H1 (cell line): ENCODE results near the gene THADA. TPM values are rescaled to one million over a fixed set of nuclear protein-coding genes. Genes with fewer than 3 reads are reported as not detected.

Source experiments
- CTCF ChIA-PET: fragments of 300-600 bp; sonication (Branson Sonifier 250); formaldehyde crosslinking; loops from one replicate; lab custom pipeline; 2021; ENCODE audit not compliant: partially characterized antibody; lab: Charles Lee
- POLR2A ChIA-PET: fragments of 300-600 bp; sonication (Branson Sonifier 250); formaldehyde crosslinking; loops from one replicate; lab custom pipeline; 2021; ENCODE audit warnings: inconsistent platforms; ENCODE audit not compliant: partially characterized antibody; lab: Charles Lee
- DNase-seq, 2 experiments: peaks; one replicate each; pipeline versions ENCODE4 v3.0.0 to v3.0.0-alpha.2; 2010 to 2022; ENCODE audit warnings: low spot score in 2 of 2, low read depth in 1 of 2, mixed read lengths in 1 of 2
- FAIRE-seq: peaks from 2 replicates; lab custom pipeline; 2011; peaks lifted over from hg19 to GRCh38; lab: Jason Lieb, UNC
- H2AFZ ChIP-seq: 2 replicates; pipeline ENCODE4 v1.8.1; 2012; ENCODE audit warnings: low read length, inconsistent platforms
- H2AK5ac ChIP-seq: 2 replicates; pipeline ENCODE4 v1.6.1; 2013; ENCODE audit warnings: low read depth, low read length
- H2BK120ac ChIP-seq: replicated peaks from 2 replicates; pipeline ENCODE3; 2013; ENCODE audit warnings: low read depth, low read length, inconsistent platforms
- H2BK12ac ChIP-seq: 2 replicates; pipeline ENCODE4 v1.6.1; 2013; ENCODE audit warnings: low read depth, low read length
- H2BK15ac ChIP-seq: 2 replicates; pipeline ENCODE4 v1.6.1; 2013; ENCODE audit warnings: low read length
- H2BK20ac ChIP-seq: 2 replicates; pipeline ENCODE4 v1.6.1; 2013; ENCODE audit warnings: low read length
- H2BK5ac ChIP-seq: 2 replicates; pipeline ENCODE4 v1.6.1; 2013; ENCODE audit warnings: low read depth, low read length
- H3K14ac ChIP-seq: 2 replicates; pipeline ENCODE4 v1.6.1; 2013; ENCODE audit warnings: inconsistent platforms; ENCODE audit not compliant: insufficient read length
- H3K18ac ChIP-seq: 2 replicates; pipeline ENCODE4 v1.6.1; 2013; ENCODE audit warnings: low read length; ENCODE audit errors: extremely low read depth
- H3K23ac ChIP-seq: 2 replicates; pipeline ENCODE4 v1.6.1; 2013; ENCODE audit warnings: inconsistent platforms; ENCODE audit not compliant: insufficient read length
- H3K23me2 ChIP-seq: 2 replicates; pipeline ENCODE4 v1.6.1; 2013; ENCODE audit warnings: low read depth, low read length
- H3K27ac ChIP-seq: 2 replicates; pipeline ENCODE4 v1.6.1; 2011; ENCODE audit warnings: low read depth, low read length, inconsistent platforms
- H3K27me3 ChIP-seq, 4 experiments: replicated peaks in 1 of 4; 1 replicate in 1 of 4; 2 replicates in 3 of 4; pipeline versions ENCODE4 v1.6.1 to v1.8.1; 2011 to 2013; ENCODE audit warnings: low read length in 3 of 4, mild to moderate bottlenecking in 3 of 4, inconsistent platforms in 2 of 4, mixed read lengths in 2 of 4, moderate library complexity in 1 of 4; ENCODE audit not compliant: control insufficient read depth in 3 of 4, insufficient read depth in 3 of 4; ENCODE audit errors: extremely low read depth in 1 of 4
- H3K36me3 ChIP-seq, 4 experiments: 2 replicates each; pipeline versions ENCODE4 v1.6.1 to v1.8.1; 2011 to 2013; ENCODE audit warnings: mild to moderate bottlenecking in 4 of 4, low read length in 3 of 4, moderate library complexity in 2 of 4, control low read depth in 1 of 4, inconsistent platforms in 1 of 4; ENCODE audit not compliant: insufficient read depth in 4 of 4, control insufficient read depth in 2 of 4
- H3K4ac ChIP-seq: replicated peaks from 2 replicates; pipeline ENCODE3; 2013; ENCODE audit warnings: low read length, low read depth, mixed read lengths, inconsistent platforms; ENCODE audit not compliant: insufficient read length
- H3K4me1 ChIP-seq, 4 experiments: replicated peaks in 1 of 4; 1 replicate in 1 of 4; 2 replicates in 3 of 4; pipeline versions ENCODE4 v1.6.1 to v1.8.1; 2011 to 2013; ENCODE audit warnings: low read length in 3 of 4, inconsistent platforms in 2 of 4, mixed read lengths in 1 of 4; ENCODE audit not compliant: insufficient read depth in 4 of 4, control insufficient read depth in 3 of 4
- H3K4me2 ChIP-seq, 2 experiments: 2 replicates each; pipeline versions ENCODE4 v1.6.1 to v1.8.1; 2011 to 2013; ENCODE audit warnings: low read depth in 2 of 2, low read length in 2 of 2, control low read depth in 1 of 2, inconsistent platforms in 1 of 2, mild to moderate bottlenecking in 1 of 2; ENCODE audit not compliant: insufficient read depth in 1 of 2
- H3K4me3 ChIP-seq, 4 experiments: fragments of 200-600, 300-600 bp in 1 of 4; sonication (generic), shearing (Covaris generic), sonication (Bioruptor Twin) in 1 of 4; 2 replicates each; pipeline versions ENCODE4 v1.5.1 to v1.8.1; 2011 to 2016; ENCODE audit warnings: low read length in 4 of 4, low read depth in 3 of 4, control low read depth in 2 of 4, inconsistent platforms in 2 of 4, mild to moderate bottlenecking in 2 of 4, mixed read lengths in 1 of 4, moderate library complexity in 1 of 4; ENCODE audit not compliant: insufficient read depth in 2 of 4; ENCODE audit errors: extremely low read depth in 1 of 4
- H3K56ac ChIP-seq: replicated peaks from 2 replicates; pipeline ENCODE3; 2013; ENCODE audit warnings: low read depth, mild to moderate bottlenecking, mixed read lengths, low read length, inconsistent platforms; ENCODE audit not compliant: insufficient read length
- H3K79me1 ChIP-seq: 2 replicates; pipeline ENCODE4 v1.6.1; 2013; ENCODE audit warnings: low read depth, low read length, control low read depth
- H3K79me2 ChIP-seq, 2 experiments: 2 replicates each; pipeline versions ENCODE4 v1.6.1 to v1.8.1; 2012 to 2013; ENCODE audit warnings: low read length in 2 of 2, mild to moderate bottlenecking in 2 of 2, inconsistent platforms in 1 of 2; ENCODE audit not compliant: insufficient read depth in 2 of 2, control insufficient read depth in 1 of 2
- H3K9ac ChIP-seq, 4 experiments: replicated peaks in 1 of 4; 1 replicate in 1 of 4; 2 replicates in 3 of 4; pipeline versions ENCODE4 v1.6.1 to v1.8.1; 2011 to 2013; ENCODE audit warnings: low read depth in 3 of 4, low read length in 3 of 4, control low read depth in 2 of 4, mild to moderate bottlenecking in 2 of 4, moderate library complexity in 2 of 4, inconsistent platforms in 1 of 4; ENCODE audit errors: extremely low read depth in 1 of 4
- H3K9me3 ChIP-seq, 2 experiments: 2 replicates each; pipeline versions ENCODE4 v1.6.1 to v1.8.1; 2012 to 2013; ENCODE audit warnings: mild to moderate bottlenecking in 2 of 2, moderate library complexity in 2 of 2, control low read depth in 1 of 2, inconsistent platforms in 1 of 2, low read depth in 1 of 2, low read length in 1 of 2, mixed read lengths in 1 of 2; ENCODE audit not compliant: insufficient read depth in 2 of 2
- H4K20me1 ChIP-seq, 2 experiments: replicated peaks in 1 of 2; 2 replicates each; pipeline versions ENCODE3 to v1.8.1; 2011 to 2013; ENCODE audit warnings: inconsistent platforms in 2 of 2, low read length in 2 of 2, mild to moderate bottlenecking in 1 of 2; ENCODE audit not compliant: insufficient read depth in 2 of 2, control insufficient read depth in 1 of 2
- H4K5ac ChIP-seq: 2 replicates; pipeline ENCODE4 v1.6.1; 2013; ENCODE audit warnings: low read length, low read depth, mixed read lengths, inconsistent platforms; ENCODE audit not compliant: insufficient read length
- H4K8ac ChIP-seq: 2 replicates; pipeline ENCODE4 v1.8.0; 2013; ENCODE audit warnings: mild to moderate bottlenecking, moderate library complexity, low read length, inconsistent platforms; ENCODE audit not compliant: insufficient read depth; ENCODE audit errors: extremely low read depth
- H4K91ac ChIP-seq: replicated peaks from 2 replicates; pipeline ENCODE3; 2013; ENCODE audit warnings: low read length, mixed read lengths, inconsistent platforms; ENCODE audit not compliant: insufficient read length
- EGR1 ChIP-seq: IDR thresholded peaks from 2 replicates; pipeline ENCODE4 v1.6.1; 2011; ENCODE audit warnings: low read depth, low read length, borderline replicate concordance
- POLR2AphosphoS5 ChIP-seq: IDR thresholded peaks from 2 replicates; pipeline ENCODE4 v1.6.1; 2011; ENCODE audit warnings: low read depth, low read length
- RBBP5 ChIP-seq: IDR thresholded peaks from 2 replicates; pipeline ENCODE4 v1.7.1; 2012; ENCODE audit warnings: low read depth, mild to moderate bottlenecking, inconsistent platforms, low read length, moderate library complexity, borderline replicate concordance
- SIN3A ChIP-seq, 2 experiments: IDR thresholded peaks in 1 of 2; conservative IDR thresholded peaks in 1 of 2; 2 replicates each; pipeline ENCODE4 v1.6.1; 2011 to 2012; ENCODE audit warnings: low read length in 2 of 2, improper control_type of control experiment in 1 of 2, low read depth in 1 of 2, mild to moderate bottlenecking in 1 of 2
- TAF1 ChIP-seq: IDR thresholded peaks from 2 replicates; pipeline ENCODE4 v1.6.1; 2011; ENCODE audit warnings: mild to moderate bottlenecking, low read depth, low read length
- YY1 ChIP-seq: IDR thresholded peaks from 2 replicates; pipeline ENCODE4 v1.6.1; 2011; ENCODE audit warnings: low read depth, mild to moderate bottlenecking, low read length
- WGBS, 2 experiments: shearing (Covaris generic) in 1 of 2; methylation state at CpG; one replicate each; pipeline versions ENCODE4 v1.1.6 to v1.1.7; 2013 to 2015; ENCODE audit warnings: low lambda C conversion rate in 2 of 2, mixed read lengths in 2 of 2, inconsistent platforms in 1 of 2, low coverage in 1 of 2, missing lambda C conversion rate in 1 of 2; ENCODE audit not compliant: insufficient replicate concordance in 2 of 2, insufficient coverage in 1 of 2, insufficient read length in 1 of 2; ENCODE audit errors: extremely low coverage in 1 of 2, missing lambda C conversion rate in 1 of 2; 5-methylcytosine and 5-hydroxymethylcytosine counted together
- polyA plus RNA-seq, 7 experiments: library from polyadenylated mRNA; depleted of rRNA in 3 of 7; stranded (reverse) in 5 of 7; unstranded in 2 of 7; fragments of >200 nt in 5 of 7; fragments of 200-250 nt in 2 of 7; gene quantifications; 1 replicate in 5 of 7; 2 replicates in 1 of 7; 4 replicates in 1 of 7; pipeline versions ENCODE4 v1.2.1 to v1.2.3, GENCODE V29; 2011 to 2013; ENCODE audit warnings: missing spikeins in 2 of 7, mixed read lengths in 2 of 7
- total RNA-seq: library from RNA; stranded (reverse); fragmentation: NEBNext Ultra II Directional; extraction: Animal tissue kit (Norgen Biotek cat#: 25700); gene quantifications from 2 replicates; pipeline ENCODE4 v1.2.1, GENCODE V29; 2021

Gene THADA
- total and polyA plus RNA-seq, 2 of the 8 experiments (the other 6 are each of a cell fraction or from before 2014, with no cell fraction given): 22.4 to 26.8 TPM

DNA sequence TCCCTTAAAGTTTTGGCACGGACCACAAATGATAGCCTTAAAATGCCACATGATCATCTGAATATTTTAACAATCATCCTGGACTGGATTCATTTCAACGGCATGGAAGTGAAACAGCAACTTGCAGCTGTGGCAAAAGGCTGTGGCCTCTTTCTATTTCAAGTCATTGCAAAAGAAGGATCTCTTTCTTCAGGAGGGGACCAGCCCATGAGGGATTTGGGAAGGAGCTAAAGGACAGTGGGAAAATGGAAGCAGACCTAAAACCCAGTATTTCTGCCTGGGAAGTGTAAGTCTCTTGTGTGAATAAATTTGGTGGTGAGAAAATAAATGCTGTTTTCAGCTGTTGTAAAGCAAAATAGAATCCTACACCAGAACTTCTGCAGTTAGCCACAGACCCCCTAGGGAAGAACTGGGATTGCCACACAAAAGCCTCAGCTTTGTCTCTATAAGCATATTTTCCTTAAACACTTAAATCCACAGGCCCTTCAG is 262.1 kb downstream of the THADA start:
- H3K14ac ChIP-seq: no peak overlapping the region
- no peak overlapping the region for H2AFZ ChIP-seq
- H2BK5ac ChIP-seq: no peak overlapping the region
- no peak overlapping the region for H4K91ac ChIP-seq
- H3K23ac ChIP-seq: no peak overlapping the region
- H3K18ac ChIP-seq: no peak overlapping the region
- no peaks in the 10 kb centered on the region for H3K79me2 ChIP-seq
- no peaks in the 10 kb centered on the region; the same call in 1 of the 2 replicates for H3K23me2 ChIP-seq
- peaks cover 0 to 7% (median 3%) of the 10 kb centered on the region in 4 experiments for H3K4me1 ChIP-seq
- no peak overlapping the region for H4K5ac ChIP-seq
- WGBS, 2 experiments: 81% methylated on average over 2 of the region's 2 CpGs; no CpG with 5 or more reads in 1 of the 2 experiments
- H3K4ac ChIP-seq: no peak overlapping the region
- H4K20me1 ChIP-seq: no peaks in the 10 kb centered on the region
- no peak overlapping the region for H3K4me3 ChIP-seq
- H4K8ac ChIP-seq: peak overlapping the region; percentile 3; the same call in 1 of the 2 replicates
- H3K27ac ChIP-seq: no peak overlapping the region
- H3K9me3 ChIP-seq: no peaks in the 10 kb centered on the region
- H3K56ac ChIP-seq: no peak overlapping the region
- no peak overlapping the region for H3K9ac ChIP-seq
- CTCF ChIA-PET: interaction anchor here (1.0 to 1.3 kb wide), 3 partner anchors 12 to 63 kb away, joined by 3 to 4 read pairs (median 3); no protein-coding TSS in a partner anchor
- H2BK15ac ChIP-seq: no peak overlapping the region
- FAIRE-seq: no peak
- H2BK120ac ChIP-seq: no peak overlapping the region
- no peak overlapping the region for H2BK12ac ChIP-seq
- TF ChIP-seq YY1 (no peak), EGR1 (no peak), POLR2AphosphoS5 (no peak), TAF1 (no peak), RBBP5 (no peak), SIN3A (conservative IDR thresholded peaks at IDR 0.05 in 1 of 2, IDR thresholded peaks at IDR 0.05 in 1 of 2; ENCODE audit: low read depth in 1 of 2, low read length in 2 of 2) (no peak)
- TF ChIP-seq, all 59 proteins: peak for 0
- POLR2A ChIA-PET: interaction anchor here (0.6 kb wide), 1 partner anchor 34 kb away, joined by 4 read pairs; no protein-coding TSS in a partner anchor
- Histone ChIP-seq H3K27me3 (no peaks in the 10 kb centered on the region), H3K4me2 (no peak overlapping the region; a peak in 1 of 4 replicates), H2BK20ac (no peak overlapping the region), H3K36me3 (no peaks in the 10 kb centered on the region), H3K79me1 (no peaks in the 10 kb centered on the region), H2AK5ac (no peak overlapping the region)
- DNase-seq: no peak
